Upper lobe of left lung (tissue), 6 donors: ENCODE measurements around the gene TOR1AIP2. TPM values are rescaled to one million over a fixed set of nuclear protein-coding genes. Genes with fewer than 3 reads are reported as not detected.
A peak's percentile ranks its signal among the peaks of the same experiment; 100 is the strongest.

Experiments used
- ATAC-seq, 2 donors: fragments of 200-7000 bp; cut with Tn5 transposase; one replicate each; pipeline ENCODE4 v1.9.1; 2022; ENCODE audit warnings: mild to moderate bottlenecking in 2 of 2, moderate library complexity in 2 of 2; ENCODE audit not compliant: low FRiP score in 2 of 2
- DNase-seq, 2 donors: peaks; one replicate each; pipeline ENCODE4 v3.0.0-alpha.2; 2019 to 2020
- H3K27ac ChIP-seq, 4 donors: fragments of 200-600 bp; sonication (generic); one replicate each; pipeline ENCODE4 v1.5.1; 2016 to 2019
- H3K27me3 ChIP-seq, 4 donors: fragments of 200-600 bp; sonication (generic); one replicate each; pipeline ENCODE4 v1.5.1; 2017 to 2019
- H3K36me3 ChIP-seq, 4 donors: fragments of 200-600 bp; sonication (generic); one replicate each; pipeline ENCODE4 v1.5.1; 2016 to 2019
- H3K4me1 ChIP-seq, 4 donors: fragments of 200-600 bp; sonication (generic); one replicate each; pipeline ENCODE4 v1.5.1; 2018 to 2019
- H3K4me3 ChIP-seq, 4 donors: fragments of 200-600 bp; sonication (generic); one replicate each; pipeline ENCODE4 v1.5.1; 2017 to 2019; ENCODE audit warnings: mild to moderate bottlenecking in 2 of 4, moderate library complexity in 1 of 4
- H3K9me3 ChIP-seq, 4 donors: fragments of 200-600 bp; sonication (generic); one replicate each; pipeline ENCODE4 v1.5.1; 2018 to 2019
- CTCF ChIP-seq, 6 experiments: fragments of 450-650 bp in 4 of 6; fragments of 200-600 bp in 2 of 6; sonication (generic) in 2 of 6; IDR thresholded peaks; one replicate each; pipeline ENCODE4 v1.5.1; 2016 to 2019; ENCODE audit warnings: antibody characterized with exemption in 6 of 6
- EP300 ChIP-seq, 4 donors: sonication (generic); formaldehyde crosslinking; IDR thresholded peaks; one replicate each; pipeline ENCODE4 v1.5.1; 2017; ENCODE audit warnings: antibody characterized with exemption in 4 of 4, control low read depth in 2 of 4
- POLR2A ChIP-seq, 4 donors: fragments of 450-650 bp; IDR thresholded peaks; one replicate each; pipeline ENCODE4 v1.5.1; 2016 to 2017; ENCODE audit warnings: antibody characterized with exemption in 4 of 4, mild to moderate bottlenecking in 2 of 4
- POLR2AphosphoS5 ChIP-seq, 2 donors: sonication (generic); formaldehyde crosslinking; IDR thresholded peaks; one replicate each; pipeline ENCODE4 v1.5.1; 2017; ENCODE audit warnings: antibody characterized with exemption in 2 of 2
- WGBS, 2 donors: methylation state at CpG; one replicate each; pipeline ENCODE4 v1.1.5; 2017 to 2018; 5-methylcytosine and 5-hydroxymethylcytosine counted together
- total RNA-seq, 6 donors: library from RNA; depleted of rRNA in 4 of 6; stranded (reverse); fragments of >200 nt in 4 of 6; gene quantifications; one replicate each; pipeline versions ENCODE4 v1.1.0 to v1.2.1, GENCODE V29; 2016 to 2021
- donor health status: DM: no; HTN: no; CAD: no; lungs with moderate emphysema.
- donor health status: DM: no; HTN: yes; CAD: no; lungs with severe emphysema.

The TOR1AIP2 gene
- total RNA-seq: 100 to 1,000 TPM in 2 of 6 donors, 10 to 100 TPM in 4; 59.7 to 145 (median 81.2) TPM

GRCh38 chr1:179877586-179878265 is at the start of gene TOR1AIP2:
Gene TOR1AIP2, minus strand, starts transcription at chr1:179877803. Its CDS starts 25,138 bp downstream, at chr1:179852665.
- Histone ChIP-seq H3K27me3 (no peaks in the 10 kb centered on the region), H3K4me1 (peaks cover 47 to 59% (median 54%) of the 10 kb centered on the region in 4 donors), H3K27ac (peak within 1 kb of the TSS; percentile 74 to 89 (median 79)), H3K36me3 (peaks cover 0 to 17% (median 0%) of the 10 kb centered on the region in 4 donors), H3K9me3 (no peaks in the 10 kb centered on the region), H3K4me3 (peak within 1 kb of the TSS; percentile 60 to 83 (median 76))
- TF ChIP-seq EP300 (IDR thresholded peaks at IDR 0.05) (peak in 1 of 4 donors; percentile 36), POLR2AphosphoS5 (IDR thresholded peaks at IDR 0.05) (peak; percentile 98 to 99), CTCF (IDR thresholded peaks at IDR 0.05) (peak in 3 of 6 experiments; percentile 8 to 12 (median 9)), POLR2A (IDR thresholded peaks at IDR 0.05) (peak; percentile 79 to 97 (median 94))
- peak; percentile 85 to 89 for ATAC-seq
- peak; percentile 96 for DNase-seq
- WGBS, 2 donors: 4 to 7% methylated on average over 19 to 31 of the region's 31 CpGs

- TF ChIP-seq EP300 (IDR thresholded peaks at IDR 0.05) (no peak), POLR2AphosphoS5 (IDR thresholded peaks at IDR 0.05) (no peak), POLR2A (IDR thresholded peaks at IDR 0.05) (no peak)
- Histone ChIP-seq H3K36me3 (no peaks in the 10 kb centered on the region), H3K9me3 (no peaks in the 10 kb centered on the region), H3K4me3 (no peak overlapping the region), H3K27me3 (no peaks in the 10 kb centered on the region), H3K4me1 (no peaks in the 10 kb centered on the region), H3K27ac (no peak overlapping the region)
- ATAC-seq (no peak), DNase-seq (no peak)
- 96 to 97% methylated on average over 3 of the region's 3 CpGs for WGBS, 2 donors
Observed at GRCh38 chr1:179926850-179927205, 49.2 kb upstream of the TOR1AIP2 start.

GRCh38 chr1:179925922-179926849 is 48.6 kb upstream of the TOR1AIP2 start:
- TF ChIP-seq CTCF (IDR thresholded peaks at IDR 0.05): no peak
- no peak for TF ChIP-seq POLR2AphosphoS5 (IDR thresholded peaks at IDR 0.05)
- no peak for TF ChIP-seq POLR2A (IDR thresholded peaks at IDR 0.05)
- TF ChIP-seq EP300 (IDR thresholded peaks at IDR 0.05): no peak
- H3K4me1 ChIP-seq: no peaks in the 10 kb centered on the region
- no peaks in the 10 kb centered on the region for H3K9me3 ChIP-seq
- H3K27me3 ChIP-seq: no peaks in the 10 kb centered on the region
- ATAC-seq: no peak
- peaks cover 0 to under 1% (median 0%) of the 10 kb centered on the region in 4 donors for H3K36me3 ChIP-seq
- no peak overlapping the region for H3K4me3 ChIP-seq
- DNase-seq: no peak
- no peak overlapping the region for H3K27ac ChIP-seq
- 70 to 80% methylated on average over 4 of the region's 4 CpGs for WGBS, 2 donors

- no peak for TF ChIP-seq POLR2AphosphoS5 (IDR thresholded peaks at IDR 0.05)
- no peak for TF ChIP-seq EP300 (IDR thresholded peaks at IDR 0.05)
- TF ChIP-seq POLR2A (IDR thresholded peaks at IDR 0.05): no peak
- TF ChIP-seq CTCF (IDR thresholded peaks at IDR 0.05): no peak
- Histone ChIP-seq H3K27me3 (no peaks in the 10 kb centered on the region), H3K4me1 (no peaks in the 10 kb centered on the region), H3K4me3 (no peak overlapping the region), H3K36me3 (peaks cover 0 to 9% (median 0%) of the 10 kb centered on the region in 4 donors), H3K27ac (no peak overlapping the region), H3K9me3 (no peaks in the 10 kb centered on the region)
- ATAC-seq (no peak), DNase-seq (no peak)
- 91 to 92% methylated on average over 5 of the region's 5 CpGs for WGBS, 2 donors
Observed at GRCh38 chr1:179925302-179925701, 47.7 kb upstream of the TOR1AIP2 start.

- ATAC-seq (no peak), DNase-seq (no peak)
- no peak overlapping the region for H3K4me3 ChIP-seq
- peaks cover 0 to 18% (median under 1%) of the 10 kb centered on the region in 4 donors for H3K36me3 ChIP-seq
- H3K9me3 ChIP-seq: no peaks in the 10 kb centered on the region
- no peaks in the 10 kb centered on the region for H3K27me3 ChIP-seq
- H3K27ac ChIP-seq: no peak overlapping the region
- 96 to 100% methylated on average over 1 of the region's 1 CpG for WGBS, 2 donors
- TF ChIP-seq CTCF (IDR thresholded peaks at IDR 0.05): no peak
- TF ChIP-seq POLR2AphosphoS5 (IDR thresholded peaks at IDR 0.05): no peak
- no peak for TF ChIP-seq POLR2A (IDR thresholded peaks at IDR 0.05)
- no peak for TF ChIP-seq EP300 (IDR thresholded peaks at IDR 0.05)
- no peaks in the 10 kb centered on the region for H3K4me1 ChIP-seq
Observed at GRCh38 chr1:179924268-179924667, 46.7 kb upstream of the TOR1AIP2 start.
